ENCODE measurements around the gene LRRC51.
A peak's percentile ranks its signal among the peaks of the same experiment; 100 is the strongest.

LRRC51 gene

DNA sequence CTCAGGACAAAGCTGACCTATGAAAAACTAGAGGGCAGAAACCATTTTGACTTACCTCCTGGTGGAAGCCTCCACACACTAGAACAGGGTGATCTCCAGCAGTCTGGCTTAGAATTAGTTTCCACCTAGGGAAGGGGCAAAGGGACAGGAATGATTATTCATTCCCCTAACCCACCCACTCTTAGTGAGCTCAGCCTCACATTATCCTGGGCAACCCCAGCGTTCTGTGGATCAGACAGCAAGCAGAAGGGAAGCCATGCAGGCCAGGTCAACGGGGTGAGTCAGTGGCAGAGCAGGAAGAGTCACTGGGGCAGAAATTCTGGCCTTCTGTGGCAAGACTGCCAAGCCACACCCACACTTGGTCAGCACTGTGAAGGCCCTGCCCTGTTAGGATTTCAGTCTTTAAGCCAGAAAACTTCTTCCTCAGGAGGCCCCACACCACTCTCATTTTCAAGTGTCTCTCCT lies 10.8 kb upstream of the LRRC51 start:
- DNase-seq (ENCODE audit: low spot score) = peak; percentile 47

DNA sequence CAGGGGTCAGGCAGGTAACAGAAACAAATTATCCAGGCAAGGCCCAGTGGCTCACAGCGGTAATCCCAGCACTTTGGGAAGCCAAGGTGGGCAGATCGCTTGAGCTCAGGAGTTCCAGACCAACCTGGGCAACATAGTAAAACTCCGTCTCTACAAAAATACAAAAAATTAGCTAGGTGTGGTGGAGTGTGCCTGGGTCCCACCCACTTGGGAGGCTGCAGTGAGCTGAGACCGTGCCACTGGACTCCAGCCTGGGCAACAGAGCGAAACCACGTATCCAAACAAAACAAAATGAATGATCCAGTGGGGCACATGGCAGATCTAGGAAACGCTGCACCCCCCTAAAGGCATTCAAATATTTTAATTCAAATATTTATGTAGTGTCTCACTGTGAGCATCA lies 10.2 kb upstream of the LRRC51 start:
- no peak for DNase-seq (ENCODE audit: low spot score)

DNA sequence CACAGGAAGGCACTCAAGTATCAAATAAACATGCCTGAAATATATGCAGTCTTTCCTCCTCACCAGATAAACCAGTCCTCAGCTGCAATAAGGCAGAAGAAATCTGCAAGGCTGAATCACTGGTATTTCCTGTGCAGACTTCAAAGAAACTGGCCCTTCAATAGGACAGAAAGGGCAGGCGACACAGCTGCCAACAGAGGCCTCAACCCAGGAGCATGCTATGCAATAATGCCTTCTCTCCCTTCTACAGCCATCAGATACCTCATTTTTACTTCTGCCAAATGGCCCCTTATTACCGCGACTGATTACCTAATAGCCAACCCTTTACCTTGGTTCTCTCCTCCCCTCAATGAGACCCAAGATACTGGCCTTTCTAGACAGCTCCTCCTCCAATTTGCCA lies 8.3 kb upstream of the LRRC51 start:
- no peak for DNase-seq (ENCODE audit: low spot score)

DNA sequence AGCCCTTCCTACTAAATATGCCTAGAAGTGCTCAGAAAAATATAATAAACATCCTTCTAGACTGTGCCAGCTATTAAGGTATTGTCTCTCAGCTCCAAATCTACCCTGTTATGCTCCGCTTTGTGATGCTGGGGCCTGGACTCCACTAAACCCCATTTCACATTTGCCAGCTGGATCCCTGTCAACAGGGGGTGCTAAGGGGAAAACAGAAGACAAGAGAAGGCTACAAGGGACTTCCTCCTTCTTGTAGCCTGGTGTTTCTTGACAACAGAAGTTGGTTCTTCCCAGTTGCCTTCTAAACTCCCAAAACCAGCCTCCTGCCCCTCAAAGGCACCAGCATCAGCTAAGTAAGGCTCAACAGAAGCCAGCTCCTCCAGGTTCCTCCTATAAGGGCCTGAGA lies 5.5 kb upstream of the LRRC51 start:
- no peak for DNase-seq (ENCODE audit: low spot score)

DNA sequence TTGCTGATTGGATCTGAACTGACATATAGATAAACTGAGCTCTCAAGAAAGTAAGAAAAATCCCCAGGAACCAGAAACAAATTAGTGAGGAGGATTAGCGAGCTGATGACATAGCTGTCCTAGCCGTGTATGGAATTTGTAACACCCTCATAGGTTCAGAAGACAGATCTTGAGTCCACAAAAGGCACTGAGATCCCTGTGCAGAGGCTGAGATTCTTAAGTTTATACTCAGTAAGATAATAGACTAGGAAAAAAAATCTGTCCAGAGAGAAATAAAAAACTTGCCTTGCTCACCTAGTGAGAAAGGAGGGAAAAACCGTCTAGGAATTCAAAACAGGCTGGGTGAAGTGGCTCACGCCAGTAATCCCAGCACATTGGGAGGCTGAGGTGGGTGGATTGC lies 4.9 kb upstream of the LRRC51 start:
- DNase-seq (ENCODE audit: low spot score) = no peak

DNA sequence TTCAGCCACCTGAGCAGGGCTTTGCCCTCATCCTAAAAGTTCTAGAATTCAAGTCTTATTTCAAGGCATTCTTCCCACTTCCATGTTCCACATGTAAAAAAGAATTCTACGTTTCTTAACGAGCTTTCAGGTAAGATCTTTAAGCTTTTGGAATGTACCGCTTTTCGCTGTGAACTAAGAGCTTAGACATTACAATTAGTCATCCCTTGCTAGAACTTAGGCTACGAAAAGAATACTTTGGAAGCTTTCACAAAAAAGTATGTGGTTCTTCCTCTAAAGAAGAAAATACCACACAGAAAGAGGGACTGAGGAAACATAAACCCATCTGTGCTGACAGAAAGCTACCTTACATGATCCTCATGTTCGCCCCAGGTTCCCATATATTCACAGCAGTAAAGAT lies 2.2 kb upstream of the LRRC51 start:
- DNase-seq (ENCODE audit: low spot score) = no peak

DNA sequence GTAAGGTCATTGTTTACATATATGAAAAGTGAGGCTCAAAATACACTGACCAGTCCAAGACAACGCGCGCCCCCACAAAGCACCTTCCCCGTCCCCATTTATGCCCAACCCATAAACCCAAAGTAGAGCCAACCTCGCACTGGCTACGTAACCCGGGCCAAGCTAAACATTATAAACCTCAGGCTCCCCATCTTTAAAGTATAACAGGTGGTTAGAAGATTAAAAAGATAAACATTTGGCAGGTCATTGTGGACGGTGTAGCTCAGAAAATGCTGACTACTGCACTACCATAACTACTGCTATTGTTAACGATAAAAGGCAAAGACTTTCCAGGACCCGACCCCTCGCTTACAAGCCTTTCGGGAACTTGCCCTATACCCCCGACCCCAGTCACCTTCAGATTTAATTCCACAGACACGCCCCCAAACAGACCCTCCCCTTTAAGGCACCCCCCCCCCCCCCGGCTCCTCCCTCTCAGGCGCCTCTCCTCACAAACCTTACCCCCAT lies 778 bp upstream of the LRRC51 start:
- DNase-seq (ENCODE audit: low spot score) = no peak

DNA sequence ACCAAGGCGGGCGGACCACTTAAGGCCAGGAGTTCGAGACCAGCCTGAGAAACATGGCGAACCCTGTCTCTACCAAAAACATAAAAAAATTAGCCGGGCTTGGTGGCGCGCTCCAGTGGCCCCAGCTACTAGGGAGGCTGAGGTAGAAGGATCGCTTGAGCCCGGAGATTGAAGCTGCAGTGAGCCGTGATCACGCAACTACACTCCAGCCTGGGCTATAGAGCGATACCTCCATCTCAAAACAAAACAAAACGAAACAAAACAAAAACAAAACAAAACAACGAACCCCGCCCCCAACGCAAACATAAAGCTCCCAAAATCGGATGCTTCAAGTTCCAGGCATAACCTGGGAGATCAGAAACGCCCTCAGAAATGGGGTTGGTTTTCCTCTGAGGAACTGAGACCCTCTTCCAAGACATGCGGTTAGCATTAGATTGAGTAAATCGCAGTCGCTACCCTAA lies 564 bp downstream of the LRRC51 start:
- DNase-seq (ENCODE audit: low spot score) = no peak

DNA sequence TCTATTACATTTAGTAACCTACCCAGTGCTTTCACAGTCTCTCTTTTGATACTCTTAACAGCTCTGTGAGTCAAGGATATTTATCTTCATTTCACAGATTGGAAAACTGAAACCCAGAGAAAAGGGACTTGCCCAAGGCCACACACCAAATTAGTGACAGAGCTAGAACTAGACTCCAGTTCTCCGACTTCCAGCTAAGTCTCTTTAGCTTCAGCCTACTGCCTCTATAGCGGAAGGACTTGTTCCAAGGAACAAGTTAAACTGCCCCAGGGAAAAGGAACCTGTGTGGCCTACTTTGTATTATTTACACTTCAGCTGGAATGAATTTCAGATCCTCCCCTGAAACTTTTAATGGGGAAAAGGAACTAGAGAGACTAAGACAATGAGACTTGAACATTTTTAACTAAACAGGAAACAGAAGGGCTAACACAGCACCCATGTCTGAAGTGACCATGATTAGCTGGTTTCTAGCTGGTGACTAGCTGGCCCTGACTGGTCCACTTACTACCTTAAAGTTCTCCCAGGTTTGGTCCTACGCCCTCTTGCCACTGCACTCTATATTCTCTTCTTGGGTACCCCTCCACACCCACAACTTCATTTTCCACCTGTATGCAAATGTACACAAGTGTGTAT lies 1.3 kb downstream of the LRRC51 start:
- DNase-seq (ENCODE audit: low spot score) = no peak

DNA sequence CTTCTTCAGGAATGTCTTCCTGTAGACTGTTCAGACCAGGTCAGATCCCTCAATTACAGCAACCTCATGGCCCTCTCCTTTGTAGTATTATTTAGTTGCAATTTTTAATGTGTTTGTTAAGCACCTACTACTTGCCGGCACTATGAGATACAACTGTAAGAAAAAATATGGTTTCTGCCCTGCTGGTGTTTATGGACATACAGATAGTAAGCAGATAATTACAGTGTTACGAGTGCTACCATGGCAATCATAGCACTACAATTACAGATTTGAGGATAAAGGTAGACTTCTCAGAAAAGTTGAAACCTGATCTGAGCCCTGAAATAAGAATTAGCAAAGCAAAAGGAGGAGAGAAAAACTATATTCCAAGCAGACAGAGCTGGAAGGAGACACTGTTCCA lies 2.8 kb downstream of the LRRC51 start:
- no peak for DNase-seq (ENCODE audit: low spot score)

DNA sequence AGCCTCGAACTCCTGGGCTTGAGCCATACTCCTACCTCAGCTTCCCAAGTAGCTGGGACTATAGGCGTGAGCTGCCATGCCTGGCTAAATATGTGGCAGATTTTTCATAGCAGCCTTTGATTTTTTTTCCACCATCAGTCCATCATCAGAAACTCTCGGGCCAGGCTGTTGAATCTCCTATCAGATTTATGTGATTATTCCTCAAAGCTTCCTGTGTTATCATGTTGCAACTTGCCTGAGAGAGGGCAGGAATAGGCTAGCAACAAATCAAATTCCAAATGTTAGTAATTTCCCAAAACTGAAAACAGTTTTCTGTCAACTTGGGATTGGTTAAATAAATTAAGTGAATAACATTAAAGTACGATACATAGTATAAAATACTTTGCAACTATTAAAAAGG lies 3.4 kb downstream of the LRRC51 start:
- DNase-seq (ENCODE audit: low spot score) = no peak

DNA sequence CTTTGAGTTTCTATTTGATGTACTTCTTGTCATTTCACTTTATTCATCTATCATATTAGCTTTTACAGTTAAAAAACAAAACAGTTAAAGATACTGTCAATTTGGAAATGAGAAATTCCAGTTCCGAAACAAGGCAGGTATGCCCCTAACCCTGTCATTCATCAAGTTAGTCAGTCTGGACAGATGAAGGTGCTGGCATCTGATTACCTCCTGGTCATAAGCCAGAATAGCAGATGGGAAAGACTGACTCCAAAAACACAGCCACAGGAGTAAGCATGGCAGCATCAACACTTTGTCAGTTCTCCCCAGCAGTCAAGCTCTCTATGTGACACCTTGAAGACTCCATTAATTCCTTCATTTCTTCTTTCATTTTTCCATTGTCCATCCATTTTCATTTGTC lies 4.3 kb downstream of the LRRC51 start:
- no peak for DNase-seq (ENCODE audit: low spot score)

DNA sequence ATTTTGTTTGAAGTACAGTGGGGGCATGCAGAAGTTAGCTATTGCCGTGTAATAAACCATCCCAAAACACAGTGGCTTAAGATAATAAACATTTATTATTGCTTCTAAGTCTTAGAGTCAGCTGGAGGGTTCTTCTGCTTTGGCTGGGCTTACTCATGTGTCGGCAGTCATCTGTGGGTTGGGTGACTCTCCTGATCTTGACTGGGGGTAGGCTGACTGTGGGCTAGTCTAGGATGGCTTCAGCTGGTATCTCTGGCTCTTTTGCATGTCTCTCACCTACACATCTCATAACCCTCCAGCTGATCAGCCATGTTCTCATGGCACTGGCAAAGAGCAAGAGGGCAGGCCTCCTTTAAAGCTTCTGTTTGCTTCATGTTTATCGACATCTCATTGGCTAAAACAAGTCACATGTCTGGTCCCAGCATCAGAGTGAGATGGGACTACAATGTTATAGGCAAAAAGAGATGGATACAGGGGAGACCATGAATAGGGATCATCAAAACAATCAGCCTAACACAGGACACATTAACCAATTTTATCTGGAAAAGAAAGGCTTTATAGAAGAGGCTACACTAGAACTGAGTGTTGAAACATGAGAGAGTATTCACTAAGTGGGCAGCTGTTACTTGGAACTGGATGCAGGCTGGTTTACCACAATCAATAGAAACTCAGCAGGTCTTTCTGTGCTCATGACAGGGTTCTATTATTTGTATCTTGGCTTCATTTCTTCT lies 5.1 kb downstream of the LRRC51 start:
- peak; percentile 28 for DNase-seq (ENCODE audit: low spot score)

DNA sequence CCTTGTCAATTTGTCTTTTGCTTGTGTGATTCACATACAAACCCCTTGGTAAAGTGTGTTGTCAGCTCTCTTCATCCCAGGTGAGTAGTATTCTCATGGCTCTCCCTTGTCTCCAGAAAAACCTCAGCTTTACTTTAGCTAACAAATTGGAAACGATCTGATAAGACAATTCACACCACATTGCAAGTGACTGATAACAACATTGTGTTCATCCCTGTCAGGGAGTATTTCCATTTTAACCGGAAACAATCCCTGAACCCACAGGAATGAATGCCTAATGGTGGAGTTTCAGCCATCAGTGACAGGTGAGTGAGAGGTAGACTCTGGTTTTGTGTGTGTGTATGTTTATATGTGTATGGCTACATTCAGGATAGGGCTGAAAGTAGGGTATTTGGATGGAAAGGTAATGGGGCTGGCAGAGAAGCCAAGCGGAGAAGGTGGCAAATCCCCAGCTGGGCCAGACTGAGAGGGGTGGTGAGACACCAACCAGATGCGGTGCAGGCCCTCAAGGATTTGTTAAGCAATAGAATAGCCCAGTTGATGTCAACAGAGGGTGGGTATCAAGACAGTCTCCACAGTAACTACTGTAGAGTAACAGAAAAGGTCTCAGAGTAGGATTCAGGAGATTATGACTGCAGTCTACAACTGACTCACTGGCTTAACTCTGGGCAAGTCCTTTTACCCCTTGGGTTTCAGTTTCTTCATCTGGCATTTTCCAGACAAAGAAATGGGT lies 7.6 kb downstream of the LRRC51 start:
- DNase-seq (ENCODE audit: low spot score) = no peak

DNA sequence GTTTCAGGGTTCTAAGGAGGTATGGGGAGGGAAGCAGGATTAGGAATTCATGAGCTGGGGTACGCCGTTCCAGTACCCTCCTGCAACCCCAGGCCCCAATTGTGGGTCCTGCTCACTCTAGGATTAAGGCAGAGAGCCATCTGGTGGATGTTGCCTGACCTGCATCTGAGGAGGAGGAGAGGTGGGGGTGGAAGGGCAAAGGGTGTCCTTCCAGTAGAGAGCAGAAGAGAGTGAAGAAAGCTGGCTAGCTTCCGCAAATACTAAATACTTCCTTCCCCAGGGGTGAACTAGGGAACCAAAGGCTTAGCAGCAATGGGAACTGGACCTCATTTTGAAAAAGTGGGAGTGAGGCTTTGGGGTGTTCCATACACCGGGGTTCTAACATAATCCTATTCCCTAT lies 10.6 kb downstream of the LRRC51 start:
- DNase-seq (ENCODE audit: low spot score) = peak; percentile 85

DNA sequence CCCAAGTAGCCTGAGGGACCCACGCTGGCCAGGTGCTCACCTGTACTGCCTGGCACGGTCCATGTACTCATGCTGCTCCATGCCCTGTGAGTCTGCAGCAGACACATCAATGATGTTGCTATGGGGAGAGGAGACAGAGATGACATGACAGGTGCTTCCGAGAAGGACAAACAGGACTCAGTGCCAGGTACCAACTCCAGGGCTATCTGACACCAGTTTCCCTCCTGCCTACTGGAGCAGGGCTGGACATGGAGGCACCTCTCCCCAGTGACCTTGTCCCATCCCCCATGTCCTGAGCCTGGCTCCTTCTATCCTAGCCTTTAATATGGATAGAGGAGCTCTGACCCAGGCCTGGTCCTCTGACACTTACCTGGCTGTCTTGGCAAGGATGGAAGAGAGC lies 18.1 kb downstream of the LRRC51 start:
- no peak for DNase-seq (ENCODE audit: low spot score)

DNA sequence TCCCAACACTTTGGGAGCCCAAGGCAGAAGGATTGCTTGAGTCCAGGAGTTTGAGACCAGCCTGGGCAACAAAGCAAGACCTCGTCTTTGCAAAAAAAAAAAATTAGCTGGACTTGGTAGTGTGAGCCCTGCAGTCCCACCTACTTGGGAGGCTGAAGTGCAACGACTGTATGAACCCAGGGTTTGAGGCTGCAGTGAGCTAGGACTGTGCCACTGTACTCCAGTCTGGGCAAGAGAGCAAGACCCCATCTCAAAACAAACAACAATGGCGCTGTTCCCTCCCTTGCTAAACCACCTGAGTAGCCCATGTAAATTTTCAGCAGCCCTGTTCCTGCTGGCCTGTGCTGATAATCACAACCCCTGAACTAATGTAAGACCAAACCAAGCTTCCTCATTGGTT lies 19.4 kb downstream of the LRRC51 start:
- no peak for DNase-seq (ENCODE audit: low spot score)

DNA sequence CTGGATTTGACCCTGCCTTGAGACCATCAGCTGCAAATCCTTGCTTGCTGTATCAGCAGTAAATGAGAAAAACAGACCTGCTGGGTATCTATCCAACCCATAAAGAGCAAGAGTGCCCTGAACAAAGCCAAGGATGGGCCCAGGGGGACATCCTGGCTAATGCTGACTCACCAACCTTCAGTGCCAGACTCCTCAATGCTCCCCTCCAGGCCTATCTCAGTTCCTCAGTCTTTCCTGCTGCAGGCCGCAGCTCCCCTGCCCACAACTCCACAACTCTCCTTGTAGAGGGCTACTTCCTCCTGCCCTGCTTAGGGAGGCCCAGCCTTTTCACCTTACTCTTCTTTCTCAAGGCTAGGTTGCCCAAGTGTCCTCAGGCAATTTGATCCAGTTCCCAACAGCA lies 19.8 kb downstream of the LRRC51 start:
- DNase-seq (ENCODE audit: low spot score) = no peak

DNA sequence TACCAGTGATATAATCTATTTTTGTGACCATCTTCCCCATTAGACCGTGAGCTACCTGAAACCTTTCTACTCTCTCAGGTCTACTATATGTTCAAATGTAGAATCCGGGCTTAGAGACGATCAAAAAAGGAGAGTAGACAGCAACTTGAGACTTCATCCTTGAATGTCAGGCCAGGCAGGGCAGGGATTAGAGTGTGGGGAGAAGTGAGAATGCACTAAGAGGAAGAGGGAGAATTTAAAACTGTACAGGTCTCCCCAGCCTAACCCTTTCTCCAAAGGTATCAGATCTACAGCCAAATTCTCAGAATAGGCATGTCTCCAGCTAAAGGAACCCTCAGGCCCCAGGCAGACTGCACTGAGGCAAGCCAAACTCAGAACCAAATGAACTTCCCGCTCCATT lies 21.5 kb downstream of the LRRC51 start:
- DNase-seq (ENCODE audit: low spot score) = no peak

DNA sequence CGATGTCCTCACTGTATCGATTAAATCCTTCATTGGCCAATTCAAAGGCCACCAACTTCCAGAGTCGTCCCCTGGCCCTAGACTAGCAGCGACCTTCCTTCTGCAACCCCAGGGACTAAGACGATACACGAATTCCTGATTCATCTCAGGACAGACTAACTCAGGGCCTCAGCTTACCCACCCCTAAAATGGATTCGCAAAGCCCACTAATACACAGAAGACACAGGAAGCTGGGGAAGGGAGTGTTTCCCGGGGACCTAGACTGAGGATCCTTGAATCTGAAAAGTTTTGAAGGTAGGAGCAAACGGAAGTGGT lies 21.9 kb downstream of the LRRC51 start:
- no peak for DNase-seq (ENCODE audit: low spot score)

DNA sequence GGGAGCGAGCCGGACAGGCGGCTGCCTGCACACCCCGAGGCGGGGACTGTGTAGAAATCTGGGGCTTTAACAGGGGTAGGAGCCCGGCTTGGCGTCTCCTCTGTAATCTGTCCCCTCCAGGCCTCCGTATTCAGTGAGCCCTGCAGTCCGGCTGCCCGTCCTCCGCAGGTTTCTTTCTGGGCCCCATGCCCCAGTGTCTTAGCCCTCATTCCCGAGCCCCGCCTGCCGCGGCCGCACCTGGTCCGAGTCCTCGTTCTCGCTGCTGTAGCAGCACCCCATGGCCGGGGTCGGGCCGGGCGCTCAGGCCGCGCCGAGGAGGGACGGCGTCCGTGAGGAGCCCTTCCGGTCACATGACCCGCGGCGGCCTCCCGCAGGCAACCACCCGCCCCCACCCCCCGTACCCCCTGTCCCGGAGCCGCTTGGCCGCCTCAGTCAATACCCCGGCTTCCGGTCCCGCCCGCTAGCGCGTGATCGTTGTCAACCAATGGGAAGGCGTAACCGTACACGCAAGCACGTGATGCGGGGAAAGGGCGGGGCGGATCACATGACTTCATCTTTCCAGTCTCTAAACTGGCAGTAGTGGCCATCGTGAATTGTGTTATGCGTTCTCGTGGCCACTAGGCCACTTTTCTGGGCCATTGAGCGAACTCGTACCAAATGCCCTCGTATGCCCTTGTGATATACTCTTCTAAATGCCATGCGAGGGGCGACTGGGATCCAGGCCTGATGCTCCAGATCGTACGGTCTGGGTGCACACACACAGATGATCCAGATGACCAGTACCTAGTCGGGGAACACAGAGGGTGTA lies 22.5 kb downstream of the LRRC51 start, which contains the start of gene LAMTOR1:
Gene LAMTOR1 (minus strand): TSS at position 352 of the 808 bp plus-strand sequence. CDS start 73 bp downstream, at position 279.
- DNase-seq (ENCODE audit: low spot score) = peak; percentile 98

DNA sequence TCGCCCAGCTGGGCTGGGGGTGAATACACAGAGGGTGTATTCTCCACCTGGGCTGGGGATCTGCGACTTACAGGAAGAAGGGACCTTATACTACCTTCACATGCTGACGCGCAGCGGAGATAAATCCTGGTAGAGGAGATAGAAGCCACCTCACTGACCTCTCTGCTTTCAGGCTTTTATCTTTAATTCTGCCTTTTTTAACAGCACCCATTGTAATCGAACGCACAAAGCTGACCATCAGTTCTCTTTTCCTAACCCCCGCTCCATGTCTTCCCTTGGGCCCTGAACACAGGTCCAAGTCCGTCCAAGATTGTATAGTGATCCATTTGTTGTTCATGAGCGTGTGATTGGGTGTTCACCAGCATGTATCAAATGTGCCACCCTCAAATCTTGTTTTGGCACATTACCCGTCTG lies 23.1 kb downstream of the LRRC51 start:
- no peak for DNase-seq (ENCODE audit: low spot score)

Data from iPS-NIHi11 (cell line).